Measurements from ENCODE around the gene IL17RD. TPM values are rescaled to one million over a fixed set of nuclear protein-coding genes. Genes with fewer than 3 reads are reported as not detected.

Gene IL17RD
- total RNA-seq, 1 donor from 2014 or later: 47.4 TPM

DNA sequence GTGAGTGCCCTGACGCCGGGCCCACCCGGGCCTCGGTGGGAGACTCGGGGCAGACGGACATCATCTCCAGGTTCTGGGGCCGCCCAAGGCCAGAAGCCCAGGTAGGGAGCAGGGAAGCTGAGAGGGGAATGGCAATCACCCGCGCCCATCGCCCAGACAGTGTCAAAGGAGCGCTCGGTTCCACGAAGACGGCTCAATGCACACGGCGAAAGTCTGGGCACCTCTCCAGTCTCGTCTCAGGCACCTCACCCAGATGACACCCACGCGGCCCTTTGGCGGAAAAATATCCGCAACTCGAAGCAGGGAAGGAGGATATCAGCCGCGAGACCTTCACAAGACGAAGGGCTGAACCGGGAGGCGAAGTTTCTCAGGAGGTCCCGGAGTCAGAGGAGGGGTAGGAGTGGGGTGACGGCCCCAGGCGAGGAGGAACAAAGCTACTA, 916 bp downstream of the IL17RD start:
- H3K27me3 Mint-ChIP-seq: peaks cover 28% of the 10 kb centered on the region
- H3K9me3 Mint-ChIP-seq: no peaks in the 10 kb centered on the region
- no peak for DNase-seq (ENCODE audit: extremely low spot score, unreplicated experiment)
- peaks cover 51% of the 10 kb centered on the region for H3K4me1 Mint-ChIP-seq (ENCODE audit: unreplicated experiment)
- no peaks in the 10 kb centered on the region for H3K36me3 Mint-ChIP-seq
- H3K4me3 Mint-ChIP-seq: peak overlapping the region; percentile 98
- peak overlapping the region; percentile 64 for H3K27ac Mint-ChIP-seq
- TF ChIP-seq, protein P1, sequence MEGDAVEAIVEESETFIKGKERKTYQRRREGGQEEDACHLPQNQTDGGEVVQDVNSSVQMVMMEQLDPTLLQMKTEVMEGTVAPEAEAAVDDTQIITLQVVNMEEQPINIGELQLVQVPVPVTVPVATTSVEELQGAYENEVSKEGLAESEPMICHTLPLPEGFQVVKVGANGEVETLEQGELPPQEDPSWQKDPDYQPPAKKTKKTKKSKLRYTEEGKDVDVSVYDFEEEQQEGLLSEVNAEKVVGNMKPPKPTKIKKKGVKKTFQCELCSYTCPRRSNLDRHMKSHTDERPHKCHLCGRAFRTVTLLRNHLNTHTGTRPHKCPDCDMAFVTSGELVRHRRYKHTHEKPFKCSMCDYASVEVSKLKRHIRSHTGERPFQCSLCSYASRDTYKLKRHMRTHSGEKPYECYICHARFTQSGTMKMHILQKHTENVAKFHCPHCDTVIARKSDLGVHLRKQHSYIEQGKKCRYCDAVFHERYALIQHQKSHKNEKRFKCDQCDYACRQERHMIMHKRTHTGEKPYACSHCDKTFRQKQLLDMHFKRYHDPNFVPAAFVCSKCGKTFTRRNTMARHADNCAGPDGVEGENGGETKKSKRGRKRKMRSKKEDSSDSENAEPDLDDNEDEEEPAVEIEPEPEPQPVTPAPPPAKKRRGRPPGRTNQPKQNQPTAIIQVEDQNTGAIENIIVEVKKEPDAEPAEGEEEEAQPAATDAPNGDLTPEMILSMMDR (conservative IDR thresholded peaks at IDR 0.05): no peak

DNA sequence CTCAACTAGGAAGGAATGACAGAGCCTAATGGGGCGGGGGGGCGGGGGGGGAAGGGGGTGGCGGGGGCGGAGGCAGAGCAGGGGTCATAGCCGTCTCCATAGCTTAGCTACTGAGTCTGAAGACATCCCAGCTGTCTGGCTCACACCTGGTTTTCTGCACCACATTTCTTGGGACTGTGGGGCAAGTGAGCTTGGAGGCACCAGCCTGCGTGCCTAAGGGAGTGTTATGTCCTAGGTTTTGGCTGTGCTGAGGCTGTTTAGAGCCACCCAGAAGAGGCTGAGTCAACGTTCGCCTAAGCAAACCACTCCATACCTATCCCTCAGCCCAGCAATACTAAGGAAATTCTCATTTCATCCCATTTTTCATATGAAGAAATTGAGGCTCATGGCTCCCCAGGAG, 1.4 kb downstream of the IL17RD start:
- H3K36me3 Mint-ChIP-seq: no peaks in the 10 kb centered on the region
- no peak overlapping the region for H3K27ac Mint-ChIP-seq
- peak overlapping the region; percentile 98 for H3K4me3 Mint-ChIP-seq
- no peak for DNase-seq (ENCODE audit: extremely low spot score, unreplicated experiment)
- H3K9me3 Mint-ChIP-seq: no peaks in the 10 kb centered on the region
- peaks cover 56% of the 10 kb centered on the region for H3K4me1 Mint-ChIP-seq (ENCODE audit: unreplicated experiment)
- TF ChIP-seq, protein P1 (conservative IDR thresholded peaks at IDR 0.05): no peak
- peaks cover 28% of the 10 kb centered on the region for H3K27me3 Mint-ChIP-seq

DNA sequence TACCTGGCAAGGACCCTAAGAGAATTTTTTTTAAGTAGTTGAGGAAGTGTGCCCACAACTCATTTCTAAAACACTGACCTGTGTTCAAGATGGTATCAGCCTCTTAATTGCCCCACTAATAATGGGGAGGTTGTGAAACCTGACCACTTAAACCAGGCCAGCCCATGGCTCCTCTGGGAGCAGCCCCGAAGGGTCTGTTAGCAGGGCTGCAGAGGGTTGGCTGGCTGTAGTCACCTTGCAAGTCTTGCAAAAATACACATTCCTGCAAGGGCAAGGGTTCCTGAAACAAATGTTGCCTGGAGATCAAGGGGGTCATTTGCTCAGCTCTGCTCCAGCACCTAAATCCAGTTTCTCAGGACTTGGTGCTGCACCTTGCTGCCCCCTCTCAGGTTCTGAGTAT, 3.2 kb downstream of the IL17RD start:
- H3K4me1 Mint-ChIP-seq (ENCODE audit: unreplicated experiment): peaks cover 72% of the 10 kb centered on the region
- H3K4me3 Mint-ChIP-seq: peak overlapping the region; percentile 98
- TF ChIP-seq, protein P1 (conservative IDR thresholded peaks at IDR 0.05): no peak

DNA sequence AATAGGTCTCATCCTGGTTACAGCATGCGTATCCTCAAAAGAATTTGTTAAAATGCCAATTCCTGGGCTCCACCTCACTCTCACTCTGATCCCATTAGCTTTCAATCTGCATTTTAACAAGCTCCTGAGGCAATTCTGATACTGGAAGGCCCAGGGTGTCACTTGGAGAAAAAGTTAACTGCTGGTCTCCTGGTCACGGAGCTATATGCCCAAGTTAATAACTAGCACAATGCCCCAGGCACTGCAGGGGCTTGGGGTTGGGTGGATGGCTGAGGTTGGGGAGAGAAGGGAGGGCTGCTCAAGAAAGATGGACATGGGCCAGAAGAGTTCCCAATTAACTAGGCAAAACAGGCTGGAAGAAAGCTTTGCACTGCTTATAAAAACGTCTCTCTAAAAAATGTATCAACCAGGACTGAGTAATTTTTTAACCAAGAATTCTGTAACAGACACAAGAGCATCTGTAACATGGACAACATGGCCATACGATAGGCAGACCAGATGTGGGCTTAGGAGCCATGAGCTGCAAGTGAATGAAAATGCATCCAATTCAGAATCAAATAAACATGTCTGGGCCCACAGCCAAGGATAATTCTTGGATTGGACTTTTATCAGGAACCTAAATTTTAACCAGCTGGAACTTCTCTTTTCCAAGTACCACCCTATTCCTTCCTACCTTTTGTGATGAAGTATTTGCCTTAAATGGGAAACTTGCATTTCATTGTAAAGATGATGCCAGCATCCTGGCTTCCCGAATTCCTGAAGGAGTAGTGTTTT, 4.2 kb downstream of the IL17RD start:
- peak overlapping the region; percentile 78 for H3K4me3 Mint-ChIP-seq
- TF ChIP-seq, protein P1 (conservative IDR thresholded peaks at IDR 0.05): no peak
- peak overlapping the region; percentile 83 for H3K27ac Mint-ChIP-seq
- peaks cover 10% of the 10 kb centered on the region for H3K27me3 Mint-ChIP-seq
- peaks cover 71% of the 10 kb centered on the region for H3K4me1 Mint-ChIP-seq (ENCODE audit: unreplicated experiment)
- H3K9me3 Mint-ChIP-seq: no peaks in the 10 kb centered on the region
- DNase-seq (ENCODE audit: extremely low spot score, unreplicated experiment): no peak
- H3K36me3 Mint-ChIP-seq: no peaks in the 10 kb centered on the region

More for the DNA sequence above, 3.2 kb downstream of the IL17RD start:
- no peak for DNase-seq (ENCODE audit: extremely low spot score, unreplicated experiment)
- Mint-ChIP-seq H3K27me3 (peaks cover 16% of the 10 kb centered on the region), H3K27ac (no peak overlapping the region), H3K36me3 (no peaks in the 10 kb centered on the region), H3K9me3 (no peaks in the 10 kb centered on the region)

DNA sequence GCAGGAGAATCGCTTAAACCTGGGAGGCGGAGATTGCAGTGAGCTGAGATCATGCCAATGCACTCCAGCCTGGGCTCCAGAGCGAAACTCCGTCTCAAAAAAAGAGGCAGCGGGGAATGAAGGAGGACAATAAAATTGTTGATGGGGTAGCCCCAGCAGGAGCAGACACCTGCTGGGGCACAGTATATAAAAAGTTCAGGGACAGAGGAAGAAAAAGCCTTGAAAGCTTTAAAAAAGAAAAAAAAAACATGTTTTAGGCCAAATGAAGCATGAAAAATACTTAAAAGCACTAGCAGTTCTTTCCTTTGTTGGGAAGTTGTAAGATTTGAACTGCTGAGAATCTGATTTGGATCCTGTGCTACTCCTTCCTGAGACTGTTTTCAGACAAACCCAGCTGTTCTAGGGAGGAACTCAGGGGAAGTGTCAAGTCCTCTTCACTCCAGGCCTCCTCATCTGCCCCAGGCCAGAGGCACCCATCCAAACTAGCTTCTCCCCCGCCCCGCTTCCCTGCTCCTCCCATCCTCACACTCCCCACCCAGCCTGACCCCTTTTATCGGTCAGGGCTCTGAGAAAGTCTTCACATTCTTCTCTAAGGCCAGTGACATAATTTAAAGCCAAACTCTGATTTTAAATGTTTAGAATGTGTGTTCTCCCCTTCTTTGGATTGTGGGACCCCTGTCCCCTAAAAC, 4.9 kb downstream of the IL17RD start:
- no peaks in the 10 kb centered on the region for H3K36me3 Mint-ChIP-seq
- no peaks in the 10 kb centered on the region for H3K9me3 Mint-ChIP-seq
- TF ChIP-seq, protein P1 (conservative IDR thresholded peaks at IDR 0.05): no peak
- peak overlapping the region; percentile 83 for H3K27ac Mint-ChIP-seq
- H3K4me3 Mint-ChIP-seq: peak overlapping the region; percentile 78
- peaks cover 7% of the 10 kb centered on the region for H3K27me3 Mint-ChIP-seq
- H3K4me1 Mint-ChIP-seq (ENCODE audit: unreplicated experiment): peaks cover 70% of the 10 kb centered on the region
- DNase-seq (ENCODE audit: extremely low spot score, unreplicated experiment): no peak

Data from type B pancreatic cell (in vitro differentiated cells).